ENCODE measurements around the gene PDS5A. TPM values are rescaled to one million over a fixed set of nuclear protein-coding genes. Genes with fewer than 3 reads are reported as not detected.

The PDS5A gene
- total RNA-seq, 1 donor from 2014 or later, result 53.3 TPM

DNA sequence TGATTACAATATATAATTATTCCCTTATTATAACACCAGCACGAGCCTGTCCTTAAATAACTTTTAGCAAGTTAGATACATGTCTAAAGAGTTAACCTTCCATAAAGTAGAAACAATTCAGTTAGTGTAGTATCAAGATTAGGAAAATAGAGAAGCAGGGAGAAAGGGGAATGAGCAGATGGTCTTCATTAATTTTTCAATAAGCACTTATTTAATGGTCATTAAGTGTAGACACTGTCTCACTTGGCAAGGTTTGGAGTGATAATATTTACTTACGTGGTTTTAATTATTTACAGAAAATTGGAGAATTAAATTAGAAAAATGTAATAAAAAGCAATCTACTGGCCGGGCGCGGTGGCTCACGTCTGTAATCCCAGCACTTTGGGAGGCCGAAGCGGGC, 99.7 kb downstream of the PDS5A start:
- H3K9me3 Mint-ChIP-seq (ENCODE audit: low read depth), result no peaks in the 10 kb centered on the region
- TF ChIP-seq, protein P1, sequence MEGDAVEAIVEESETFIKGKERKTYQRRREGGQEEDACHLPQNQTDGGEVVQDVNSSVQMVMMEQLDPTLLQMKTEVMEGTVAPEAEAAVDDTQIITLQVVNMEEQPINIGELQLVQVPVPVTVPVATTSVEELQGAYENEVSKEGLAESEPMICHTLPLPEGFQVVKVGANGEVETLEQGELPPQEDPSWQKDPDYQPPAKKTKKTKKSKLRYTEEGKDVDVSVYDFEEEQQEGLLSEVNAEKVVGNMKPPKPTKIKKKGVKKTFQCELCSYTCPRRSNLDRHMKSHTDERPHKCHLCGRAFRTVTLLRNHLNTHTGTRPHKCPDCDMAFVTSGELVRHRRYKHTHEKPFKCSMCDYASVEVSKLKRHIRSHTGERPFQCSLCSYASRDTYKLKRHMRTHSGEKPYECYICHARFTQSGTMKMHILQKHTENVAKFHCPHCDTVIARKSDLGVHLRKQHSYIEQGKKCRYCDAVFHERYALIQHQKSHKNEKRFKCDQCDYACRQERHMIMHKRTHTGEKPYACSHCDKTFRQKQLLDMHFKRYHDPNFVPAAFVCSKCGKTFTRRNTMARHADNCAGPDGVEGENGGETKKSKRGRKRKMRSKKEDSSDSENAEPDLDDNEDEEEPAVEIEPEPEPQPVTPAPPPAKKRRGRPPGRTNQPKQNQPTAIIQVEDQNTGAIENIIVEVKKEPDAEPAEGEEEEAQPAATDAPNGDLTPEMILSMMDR (IDR thresholded peaks at IDR 0.05), result no peak
- no peaks in the 10 kb centered on the region for H3K27me3 Mint-ChIP-seq (ENCODE audit: low read depth)
- H3K4me1 Mint-ChIP-seq (ENCODE audit: low read depth), result no peaks in the 10 kb centered on the region
- no peak overlapping the region for H3K27ac Mint-ChIP-seq (ENCODE audit: unreplicated experiment)
- H3K4me3 Mint-ChIP-seq (ENCODE audit: unreplicated experiment), result no peak overlapping the region
- H3K36me3 Mint-ChIP-seq (ENCODE audit: low read depth), result peaks cover 26% of the 10 kb centered on the region
- DNase-seq (ENCODE audit: low spot score), result no peak

DNA sequence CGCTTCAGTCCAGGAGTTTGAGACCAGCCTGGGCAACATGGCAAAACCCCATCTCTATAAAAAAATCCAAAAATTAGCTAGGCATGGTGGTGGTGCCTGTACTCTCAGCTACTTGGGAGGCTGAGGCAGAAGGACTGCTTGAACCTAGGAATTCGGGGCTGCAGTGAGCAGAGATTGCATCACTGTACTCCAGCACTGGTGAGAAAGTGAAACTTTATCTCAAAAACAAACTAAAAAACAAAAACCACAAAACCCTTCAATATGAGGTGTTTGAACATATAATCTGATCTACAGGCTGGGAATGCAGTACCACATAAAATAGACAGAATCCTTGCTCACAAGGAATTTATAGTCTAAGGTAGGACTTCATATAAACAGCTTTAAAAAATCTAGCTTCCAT, 103.9 kb downstream of the PDS5A start:
- no peaks in the 10 kb centered on the region for H3K4me1 Mint-ChIP-seq (ENCODE audit: low read depth)
- H3K9me3 Mint-ChIP-seq (ENCODE audit: low read depth), result no peaks in the 10 kb centered on the region
- no peaks in the 10 kb centered on the region for H3K27me3 Mint-ChIP-seq (ENCODE audit: low read depth)
- peaks cover 20% of the 10 kb centered on the region for H3K36me3 Mint-ChIP-seq (ENCODE audit: low read depth)
- TF ChIP-seq, protein P1 (IDR thresholded peaks at IDR 0.05), result no peak
- H3K27ac Mint-ChIP-seq (ENCODE audit: unreplicated experiment), result peak overlapping the region; percentile 19
- no peak for DNase-seq (ENCODE audit: low spot score)
- no peak overlapping the region for H3K4me3 Mint-ChIP-seq (ENCODE audit: unreplicated experiment)

DNA sequence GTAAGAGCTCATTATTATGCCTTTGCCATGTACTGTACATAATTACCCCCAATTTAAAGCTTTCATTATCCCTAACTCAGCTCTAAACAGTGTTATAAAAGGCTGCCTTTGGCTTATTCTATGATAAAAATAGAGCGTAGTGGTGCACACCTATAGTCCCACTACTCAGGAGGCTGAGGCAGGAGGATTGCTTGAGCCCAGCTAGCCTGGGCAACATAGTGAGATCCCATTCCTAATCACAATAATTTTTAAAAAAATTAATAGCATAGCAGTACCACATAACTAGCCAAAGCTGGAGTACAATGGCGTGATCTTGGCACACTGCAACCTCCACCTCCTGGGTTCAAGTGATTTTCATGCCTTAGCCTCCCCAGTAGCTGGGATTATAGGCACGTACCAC, 112.4 kb downstream of the PDS5A start:
- no peak for DNase-seq (ENCODE audit: low spot score)
- Mint-ChIP-seq H3K36me3 (ENCODE audit: low read depth) (peaks cover 10% of the 10 kb centered on the region), H3K9me3 (ENCODE audit: low read depth) (no peaks in the 10 kb centered on the region), H3K4me3 (ENCODE audit: unreplicated experiment) (no peak overlapping the region), H3K27ac (ENCODE audit: unreplicated experiment) (no peak overlapping the region), H3K27me3 (ENCODE audit: low read depth) (no peaks in the 10 kb centered on the region), H3K4me1 (ENCODE audit: low read depth) (no peaks in the 10 kb centered on the region)
- TF ChIP-seq, protein P1 (IDR thresholded peaks at IDR 0.05), result no peak

DNA sequence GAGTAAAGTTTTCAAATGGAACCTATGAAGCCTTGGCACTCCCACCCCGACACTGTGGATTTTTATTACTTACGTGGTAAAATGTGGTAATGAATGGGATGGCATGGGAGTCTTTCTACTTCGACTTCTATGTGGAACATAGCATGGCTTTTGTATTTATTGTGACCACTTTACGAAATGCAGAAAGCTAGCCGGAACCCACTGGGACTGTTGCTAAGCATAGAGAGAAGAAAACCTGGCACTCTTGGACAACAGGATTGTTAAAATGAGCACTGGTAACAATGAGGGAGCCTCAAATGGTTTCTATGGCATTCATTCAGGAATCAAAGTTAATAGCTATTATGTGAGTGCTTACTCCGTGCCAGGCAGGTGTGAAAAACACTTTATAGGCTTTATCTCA, 113.3 kb downstream of the PDS5A start:
- H3K4me1 Mint-ChIP-seq (ENCODE audit: low read depth), result no peaks in the 10 kb centered on the region
- no peak for DNase-seq (ENCODE audit: low spot score)
- no peaks in the 10 kb centered on the region for H3K27me3 Mint-ChIP-seq (ENCODE audit: low read depth)
- TF ChIP-seq, protein P1 (IDR thresholded peaks at IDR 0.05), result no peak
- peaks cover 16% of the 10 kb centered on the region for H3K36me3 Mint-ChIP-seq (ENCODE audit: low read depth)
- no peak overlapping the region for H3K27ac Mint-ChIP-seq (ENCODE audit: unreplicated experiment)
- no peak overlapping the region for H3K4me3 Mint-ChIP-seq (ENCODE audit: unreplicated experiment)
- no peaks in the 10 kb centered on the region for H3K9me3 Mint-ChIP-seq (ENCODE audit: low read depth)

DNA sequence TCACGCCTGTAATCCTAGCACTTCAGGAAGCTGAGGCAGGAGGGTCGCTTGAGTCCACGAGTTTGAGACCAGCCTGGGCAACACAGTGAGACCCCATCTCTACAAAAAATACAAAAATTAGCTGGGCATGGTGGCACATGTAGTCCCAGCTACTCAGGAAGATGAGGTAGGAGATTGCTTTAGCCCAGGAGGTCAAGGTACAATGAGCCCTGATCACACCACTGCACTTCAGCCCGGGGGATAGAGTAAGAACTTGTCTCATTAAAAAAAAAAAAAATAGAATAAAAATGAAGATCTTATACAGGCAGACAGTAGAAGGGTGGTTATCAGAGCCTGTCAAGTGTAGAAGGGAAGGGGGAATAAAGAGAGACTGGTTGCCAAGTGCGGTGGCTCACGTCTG, 116.9 kb downstream of the PDS5A start:
- H3K36me3 Mint-ChIP-seq (ENCODE audit: low read depth), result peaks cover 22% of the 10 kb centered on the region
- no peak for DNase-seq (ENCODE audit: low spot score)
- no peaks in the 10 kb centered on the region for H3K27me3 Mint-ChIP-seq (ENCODE audit: low read depth)
- H3K4me3 Mint-ChIP-seq (ENCODE audit: unreplicated experiment), result no peak overlapping the region
- no peak overlapping the region for H3K27ac Mint-ChIP-seq (ENCODE audit: unreplicated experiment)
- no peaks in the 10 kb centered on the region for H3K4me1 Mint-ChIP-seq (ENCODE audit: low read depth)
- TF ChIP-seq, protein P1 (IDR thresholded peaks at IDR 0.05), result no peak
- peaks cover 4% of the 10 kb centered on the region for H3K9me3 Mint-ChIP-seq (ENCODE audit: low read depth)
